ENCODE data around the gene VPS39.

GRCh38 chr15:42146551-42147430, 61.3 kb downstream of the VPS39 start:
- TF ChIP-seq CTCF (IDR thresholded peaks at IDR 0.05; ENCODE audit: low read depth, low read length) (no peak), EZH2phosphoT487 (IDR thresholded peaks at IDR 0.05; ENCODE audit: low read depth) (no peak)
